GM12878 (cell line): ENCODE data around the gene CETP. TPM values are rescaled to one million over a fixed set of nuclear protein-coding genes. Genes with fewer than 3 reads are reported as not detected.

Experiments used
- ATAC-seq: fragments of 200-7000 bp; cut with Tn5 transposase; 3 replicates; pipeline ENCODE4 v1.9.1; 2020; ENCODE audit warnings: mild to moderate bottlenecking, moderate library complexity
- BruUV-seq: library from RNA; stranded (reverse); fragments of 400-500 nt; replicated peaks from 2 replicates; lab custom pipeline; 2021; lab: Mats Ljungman, UMichigan
- CTCF ChIA-PET: fragments of 300-600 bp; sonication (Branson Sonifier 250); formaldehyde crosslinking; extraction: SDS; loops from one replicate; lab custom pipeline; 2021; ENCODE audit warnings: inconsistent platforms; lab: Yijun Ruan, JAX
- POLR2A ChIA-PET: fragments of 350-600 bp; formaldehyde crosslinking; extraction: SDS; loops from one replicate; lab custom pipeline; 2021; ENCODE audit warnings: inconsistent platforms; lab: Charles Lee
- RAD21 ChIA-PET: fragments of 300-600 bp; sonication (Branson Sonifier 250); formaldehyde crosslinking; loops from one replicate; lab custom pipeline; 2023; ENCODE audit warnings: antibody characterized with exemption; ENCODE audit not compliant: unreplicated experiment; lab: Charles Lee
- SMC1A ChIA-PET: fragments of 300-600 bp; sonication (Branson Sonifier 250); formaldehyde crosslinking; loops from one replicate; lab custom pipeline; 2023; ENCODE audit not compliant: unreplicated experiment, uncharacterized antibody; lab: Charles Lee
- DNase-seq: peaks from one replicate; pipeline ENCODE4 v3.0.0-alpha.2; 2011; ENCODE audit warnings: low read depth, low spot score
- FAIRE-seq: peaks from 3 replicates; lab custom pipeline; 2011; peaks lifted over from hg19 to GRCh38; lab: Jason Lieb, UNC
- H2AFZ ChIP-seq: 2 replicates; pipeline ENCODE4 v1.6.0; 2011; ENCODE audit warnings: low read depth, low read length, control low read depth; ENCODE audit not compliant: control insufficient read depth
- H3K27ac ChIP-seq: 2 replicates; pipeline ENCODE4 v1.5.1; 2011; ENCODE audit warnings: control low read depth; ENCODE audit not compliant: control insufficient read depth, insufficient read depth
- H3K27me3 ChIP-seq, 2 experiments: replicated peaks in 1 of 2; 2 replicates each; pipeline versions ENCODE4 v1.6.0 to v1.6.1; 2011; ENCODE audit warnings: low read length in 1 of 2; ENCODE audit not compliant: control insufficient read depth in 2 of 2, insufficient read depth in 2 of 2
- H3K36me3 ChIP-seq, 2 experiments: 2 replicates each; pipeline ENCODE4 v1.5.1; 2011; ENCODE audit warnings: low read length in 1 of 2; ENCODE audit not compliant: control insufficient read depth in 2 of 2, insufficient read depth in 2 of 2
- H3K4me1 ChIP-seq: 2 replicates; pipeline ENCODE4 v1.6.1; 2011; ENCODE audit warnings: mild to moderate bottlenecking, low read length, moderate library complexity, mixed read lengths; ENCODE audit not compliant: control insufficient read depth, insufficient read depth
- H3K4me2 ChIP-seq: 2 replicates; pipeline ENCODE4 v1.6.0; 2011; ENCODE audit warnings: control low read depth; ENCODE audit not compliant: control insufficient read depth, insufficient read depth
- H3K4me3 ChIP-seq: fragments of 200-600 bp; sonication (generic); 2 replicates; pipeline ENCODE4 v1.5.1; 2016
- H3K79me2 ChIP-seq: 2 replicates; pipeline ENCODE4 v1.6.0; 2011; ENCODE audit warnings: low read length; ENCODE audit not compliant: control insufficient read depth, insufficient read depth
- H3K9ac ChIP-seq: 2 replicates; pipeline ENCODE4 v1.8.0; 2011; ENCODE audit warnings: low read length, control low read depth, mixed read lengths; ENCODE audit not compliant: control insufficient read depth, insufficient read depth
- H3K9me3 ChIP-seq: replicated peaks from 3 replicates; pipeline ENCODE4 v1.5.1; 2011; ENCODE audit warnings: mild to moderate bottlenecking, low read length; ENCODE audit not compliant: control insufficient read depth, insufficient read depth
- H4K20me1 ChIP-seq: 2 replicates; pipeline ENCODE4 v1.6.0; 2011; ENCODE audit not compliant: control insufficient read depth, insufficient read depth
- CBX3 ChIP-seq: fragments of 200-600 bp; sonication (generic); IDR thresholded peaks from 2 replicates; pipeline ENCODE4 v1.6.1; 2016; ENCODE audit warnings: low read depth, borderline replicate concordance
- GATAD2B ChIP-seq: fragments of 450-650 bp; conservative IDR thresholded peaks from 2 replicates; pipeline ENCODE4 v1.6.1; 2017; ENCODE audit warnings: low read depth, mild to moderate bottlenecking, moderate library complexity
- HDAC2 ChIP-seq: fragments of 200-600 bp; sonication (generic); IDR thresholded peaks from 2 replicates; pipeline ENCODE4 v1.6.1; 2017
- JUND ChIP-seq: IDR thresholded peaks from 2 replicates; pipeline ENCODE4 v1.6.1; 2012; ENCODE audit warnings: low read depth, mild to moderate bottlenecking, low read length, improper control_type of control experiment, moderate library complexity
- MTA3 ChIP-seq: IDR thresholded peaks from 2 replicates; pipeline ENCODE4 v1.6.1; 2012; ENCODE audit warnings: low read length, inconsistent platforms, borderline replicate concordance
- NR2C1 ChIP-seq: fragments of 450-650 bp; IDR thresholded peaks from 2 replicates; pipeline ENCODE4 v1.6.1; 2017; ENCODE audit warnings: antibody characterized with exemption, mild to moderate bottlenecking, moderate library complexity
- NR2C2 ChIP-seq: IDR thresholded peaks from 2 replicates; pipeline ENCODE4 v1.6.1; 2011; ENCODE audit warnings: borderline replicate concordance, low read depth; ENCODE audit not compliant: control insufficient read depth, insufficient read length
- NR2F1 ChIP-seq: fragments of 450-650 bp; conservative IDR thresholded peaks from 2 replicates; pipeline ENCODE4 v1.6.1; 2017; ENCODE audit warnings: mild to moderate bottlenecking
- NRF1 ChIP-seq: conservative IDR thresholded peaks from 2 replicates; pipeline ENCODE4 v1.6.1; 2011; ENCODE audit warnings: mild to moderate bottlenecking, low read depth, low read length, improper control_type of control experiment
- POLR2AphosphoS2 ChIP-seq: IDR thresholded peaks from 2 replicates; pipeline ENCODE4 v1.6.1; 2011; ENCODE audit warnings: low read depth, mild to moderate bottlenecking, low read length, improper control_type of control experiment, moderate library complexity
- SMAD1 ChIP-seq: fragments of 450-650 bp; IDR thresholded peaks from 2 replicates; pipeline ENCODE4 v1.6.1; 2018; ENCODE audit warnings: mild to moderate bottlenecking, low read depth; ENCODE audit not compliant: partially characterized antibody
- SMAD5 ChIP-seq: IDR thresholded peaks from 2 replicates; pipeline ENCODE4 v1.6.1; 2016; ENCODE audit warnings: antibody characterized with exemption, low read depth
- SREBF2 ChIP-seq: IDR thresholded peaks from 2 replicates; pipeline ENCODE4 v1.6.1; 2012; ENCODE audit warnings: mild to moderate bottlenecking, low read length
- SUPT20H ChIP-seq: IDR thresholded peaks from 2 replicates; pipeline ENCODE4 v1.6.1; 2011; ENCODE audit warnings: low read depth, mild to moderate bottlenecking, low read length, moderate library complexity, borderline replicate concordance; ENCODE audit not compliant: control insufficient read depth
- ZZZ3 ChIP-seq: IDR thresholded peaks from 2 replicates; pipeline ENCODE4 v1.6.1; 2011; ENCODE audit warnings: low read depth; ENCODE audit not compliant: control insufficient read depth, insufficient read length
- WGBS: methylation state at CpG from one replicate; pipeline ENCODE4 v1.1.6; 2016; ENCODE audit warnings: low lambda C conversion rate; ENCODE audit not compliant: insufficient replicate concordance, insufficient coverage; ENCODE audit errors: missing lambda C conversion rate; 5-methylcytosine and 5-hydroxymethylcytosine counted together
- in situ Hi-C: fragments of 300-500 bp; cut with MboI; formaldehyde crosslinking; loops from 9 replicates; pipeline ENCODE4 v1.14.3; 2018; ENCODE audit warnings: mixed read lengths
- intact Hi-C: fragments of 100-400 bp; cut with micrococcal nuclease; formaldehyde crosslinking; loops from one replicate; pipeline ENCODE4 v1.14.2; 2022; ENCODE audit not compliant: unreplicated experiment
- polyA plus RNA-seq, 11 experiments: library from polyadenylated mRNA; depleted of rRNA in 4 of 11; unstranded in 6 of 11; stranded (reverse) in 5 of 11; fragments of >200 nt; fragmentation: Nextera tagmentation in 4 of 11; fragmentation: Illumina TruSeq in 1 of 11; extraction: Ambion mirVana in 4 of 11; extraction: Trizol in 1 of 11; gene quantifications; 1 replicate in 1 of 11; 2 replicates in 10 of 11; pipeline versions ENCODE4 v1.2.1 to v1.2.3, GENCODE V29; 2011 to 2016; ENCODE audit warnings: inconsistent platforms in 2 of 11, missing spikeins in 2 of 11, low read depth in 1 of 11
- total RNA-seq, 4 experiments: library from RNA; depleted of rRNA in 3 of 4; stranded (reverse); fragments of >200 nt in 3 of 4; fragmentation: Illumina TruSeq in 1 of 4; extraction: Trizol in 1 of 4; gene quantifications; 2 replicates each; pipeline versions ENCODE4 v1.2.1 to v1.2.3, GENCODE V29; 2013 to 2021
- TF ChIP-seq, protein P1 (sequence below): fragments of 450-650 bp; formaldehyde crosslinking; IDR thresholded peaks from 2 replicates; pipeline ENCODE4 v1.4.0; 2022; ENCODE audit warnings: mild to moderate bottlenecking, moderate library complexity
- TF ChIP-seq, protein P2 (sequence below): fragments of 450-650 bp; IDR thresholded peaks from 2 replicates; pipeline ENCODE4 v1.6.1; 2017; ENCODE audit warnings: mild to moderate bottlenecking, low read depth, inconsistent platforms; ENCODE audit not compliant: poor library complexity, severe bottlenecking

Gene CETP
- total and polyA plus RNA-seq, 10 of the 15 experiments (the other 5 are each of a cell fraction or from before 2014, with no cell fraction given) = 1.2 to 6.4 (median 2.1) TPM

DNA sequence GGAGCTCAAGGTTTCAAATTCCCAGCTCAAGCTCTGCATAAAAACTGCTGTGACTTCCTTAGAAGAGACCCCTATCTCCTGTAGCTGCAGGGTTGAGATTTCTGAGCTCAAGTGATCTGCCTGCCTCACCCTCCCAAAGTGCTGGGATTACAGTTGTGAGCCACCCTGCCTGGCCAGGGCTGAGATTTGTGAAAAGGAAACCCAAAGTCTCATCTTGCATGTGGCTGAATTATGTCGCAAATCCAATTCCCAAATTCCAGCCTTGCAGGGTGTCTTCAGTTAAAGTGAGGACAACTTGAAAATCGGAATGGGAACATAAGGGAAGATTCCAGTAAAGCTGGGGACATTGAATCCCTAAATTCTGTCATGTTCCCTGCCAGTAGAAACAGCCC lies 14.2 kb upstream of the CETP start (continued):
- TF ChIP-seq, protein P1, sequence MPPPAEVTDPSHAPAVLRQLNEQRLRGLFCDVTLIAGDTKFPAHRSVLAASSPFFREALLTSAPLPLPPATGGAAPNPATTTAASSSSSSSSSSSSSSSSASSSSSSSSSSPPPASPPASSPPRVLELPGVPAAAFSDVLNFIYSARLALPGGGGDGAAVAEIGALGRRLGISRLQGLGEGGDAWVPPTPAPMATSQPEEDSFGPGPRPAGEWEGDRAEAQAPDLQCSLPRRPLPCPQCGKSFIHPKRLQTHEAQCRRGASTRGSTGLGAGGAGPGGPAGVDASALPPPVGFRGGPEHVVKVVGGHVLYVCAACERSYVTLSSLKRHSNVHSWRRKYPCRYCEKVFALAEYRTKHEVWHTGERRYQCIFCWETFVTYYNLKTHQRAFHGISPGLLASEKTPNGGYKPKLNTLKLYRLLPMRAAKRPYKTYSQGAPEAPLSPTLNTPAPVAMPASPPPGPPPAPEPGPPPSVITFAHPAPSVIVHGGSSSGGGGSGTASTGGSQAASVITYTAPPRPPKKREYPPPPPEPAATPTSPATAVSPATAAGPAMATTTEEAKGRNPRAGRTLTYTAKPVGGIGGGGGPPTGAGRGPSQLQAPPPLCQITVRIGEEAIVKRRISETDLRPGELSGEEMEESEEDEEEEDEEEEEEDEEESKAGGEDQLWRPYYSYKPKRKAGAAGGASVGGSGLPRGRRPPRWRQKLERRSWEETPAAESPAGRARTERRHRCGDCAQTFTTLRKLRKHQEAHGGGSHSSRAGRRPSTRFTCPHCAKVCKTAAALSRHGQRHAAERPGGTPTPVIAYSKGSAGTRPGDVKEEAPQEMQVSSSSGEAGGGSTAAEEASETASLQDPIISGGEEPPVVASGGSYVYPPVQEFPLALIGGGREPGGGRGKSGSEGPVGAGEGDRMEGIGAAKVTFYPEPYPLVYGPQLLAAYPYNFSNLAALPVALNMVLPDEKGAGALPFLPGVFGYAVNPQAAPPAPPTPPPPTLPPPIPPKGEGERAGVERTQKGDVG (CRISPR knock-in tag) = no peak
- TF ChIP-seq, all 136 proteins: peak for 0

DNA sequence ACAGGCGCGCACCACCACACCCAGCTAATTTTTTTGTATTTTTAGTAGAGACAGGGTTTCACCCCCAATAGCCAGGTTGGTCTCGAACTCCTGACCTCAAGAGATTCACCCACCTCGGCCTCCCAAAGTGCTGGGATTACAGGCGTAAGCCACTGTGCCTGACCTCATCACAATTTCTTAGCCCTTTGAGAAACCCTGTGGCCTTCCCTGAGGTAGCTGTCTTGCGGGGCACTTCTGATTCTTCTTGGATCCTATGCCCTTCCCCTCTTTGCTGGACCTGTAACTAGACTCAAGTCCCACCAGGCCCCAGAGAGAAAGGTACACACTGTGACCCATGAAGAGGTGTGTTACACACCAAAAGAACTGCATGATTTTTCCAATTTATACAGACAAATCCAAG lies 13.5 kb upstream of the CETP start:
- Histone ChIP-seq H3K9me3 (no peaks in the 10 kb centered on the region), H4K20me1 (no peaks in the 10 kb centered on the region), H3K27me3 (no peaks in the 10 kb centered on the region), H2AFZ (no peak overlapping the region), H3K79me2 (no peaks in the 10 kb centered on the region), H3K4me1 (peaks cover 36% of the 10 kb centered on the region), H3K9ac (no peak overlapping the region), H3K36me3 (peaks cover 1 to 17% of the 10 kb centered on the region in 2 experiments), H3K4me3 (no peak overlapping the region), H3K27ac (no peak overlapping the region), H3K4me2 (no peak overlapping the region)
- BruUV-seq = no TSS peak
- intact Hi-C loops = no loop called here
- CTCF ChIA-PET = interaction anchor here (0.7 to 1.3 kb wide), 5 partner anchors 9 to 170 kb away, joined by 3 to 5 read pairs (median 3); no protein-coding TSS in a partner anchor
- RAD21 ChIA-PET = interaction anchor here (1.2 to 2.2 kb wide), 4 partner anchors 12 to 79 kb away, joined by 3 to 9 read pairs (median 6); no protein-coding TSS in a partner anchor
- FAIRE-seq (no peak), ATAC-seq (no peak), DNase-seq (no peak)
- in situ Hi-C loops = no loop called here
- 99% methylated on average over 6 of the region's 6 CpGs for WGBS
- POLR2A ChIA-PET = interaction anchor here (1.5 to 1.8 kb wide), 3 partner anchors 11 to 79 kb away, joined by 5 to 11 read pairs (median 7); no protein-coding TSS in a partner anchor
- no peak for TF ChIP-seq SMAD5
- TF ChIP-seq SREBF2 = no peak
- TF ChIP-seq NRF1 = no peak
- no peak for TF ChIP-seq ZZZ3
- no peak for TF ChIP-seq NR2F1
- TF ChIP-seq NR2C2 = no peak
- no peak for TF ChIP-seq NR2C1
- TF ChIP-seq MTA3 = no peak
- TF ChIP-seq POLR2AphosphoS2 = no peak
- TF ChIP-seq, protein P2, sequence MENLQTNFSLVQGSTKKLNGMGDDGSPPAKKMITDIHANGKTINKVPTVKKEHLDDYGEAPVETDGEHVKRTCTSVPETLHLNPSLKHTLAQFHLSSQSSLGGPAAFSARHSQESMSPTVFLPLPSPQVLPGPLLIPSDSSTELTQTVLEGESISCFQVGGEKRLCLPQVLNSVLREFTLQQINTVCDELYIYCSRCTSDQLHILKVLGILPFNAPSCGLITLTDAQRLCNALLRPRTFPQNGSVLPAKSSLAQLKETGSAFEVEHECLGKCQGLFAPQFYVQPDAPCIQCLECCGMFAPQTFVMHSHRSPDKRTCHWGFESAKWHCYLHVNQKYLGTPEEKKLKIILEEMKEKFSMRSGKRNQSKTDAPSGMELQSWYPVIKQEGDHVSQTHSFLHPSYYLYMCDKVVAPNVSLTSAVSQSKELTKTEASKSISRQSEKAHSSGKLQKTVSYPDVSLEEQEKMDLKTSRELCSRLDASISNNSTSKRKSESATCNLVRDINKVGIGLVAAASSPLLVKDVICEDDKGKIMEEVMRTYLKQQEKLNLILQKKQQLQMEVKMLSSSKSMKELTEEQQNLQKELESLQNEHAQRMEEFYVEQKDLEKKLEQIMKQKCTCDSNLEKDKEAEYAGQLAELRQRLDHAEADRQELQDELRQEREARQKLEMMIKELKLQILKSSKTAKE = no peak
- TF ChIP-seq CBX3 = no peak
- no peak for TF ChIP-seq SMAD1
- TF ChIP-seq GATAD2B = no peak
- no peak for TF ChIP-seq SUPT20H
- TF ChIP-seq HDAC2 = no peak
- no peak for TF ChIP-seq JUND
- SMC1A ChIA-PET = interaction anchor here (0.9 to 3.0 kb wide), 6 partner anchors 11 to 81 kb away, joined by 3 to 17 read pairs (median 5); no protein-coding TSS in a partner anchor
